Upper lobe of left lung (tissue), 6 donors: ENCODE data around the gene ADAM19. TPM values are rescaled to one million over a fixed set of nuclear protein-coding genes. Genes with fewer than 3 reads are reported as not detected.

Experiments
- ATAC-seq, 2 donors: fragments of 200-7000 bp; cut with Tn5 transposase; one replicate each; pipeline ENCODE4 v1.9.1; 2022; ENCODE audit warnings: mild to moderate bottlenecking in 2 of 2, moderate library complexity in 2 of 2; ENCODE audit not compliant: low FRiP score in 2 of 2
- DNase-seq, 2 donors: peaks; one replicate each; pipeline ENCODE4 v3.0.0-alpha.2; 2019 to 2020
- H3K27ac ChIP-seq, 4 donors: fragments of 200-600 bp; sonication (generic); one replicate each; pipeline ENCODE4 v1.5.1; 2016 to 2019
- H3K27me3 ChIP-seq, 4 donors: fragments of 200-600 bp; sonication (generic); one replicate each; pipeline ENCODE4 v1.5.1; 2017 to 2019
- H3K36me3 ChIP-seq, 4 donors: fragments of 200-600 bp; sonication (generic); one replicate each; pipeline ENCODE4 v1.5.1; 2016 to 2019
- H3K4me1 ChIP-seq, 4 donors: fragments of 200-600 bp; sonication (generic); one replicate each; pipeline ENCODE4 v1.5.1; 2018 to 2019
- H3K4me3 ChIP-seq, 4 donors: fragments of 200-600 bp; sonication (generic); one replicate each; pipeline ENCODE4 v1.5.1; 2017 to 2019; ENCODE audit warnings: mild to moderate bottlenecking in 2 of 4, moderate library complexity in 1 of 4
- H3K9me3 ChIP-seq, 4 donors: fragments of 200-600 bp; sonication (generic); one replicate each; pipeline ENCODE4 v1.5.1; 2018 to 2019
- CTCF ChIP-seq, 6 experiments: fragments of 450-650 bp in 4 of 6; fragments of 200-600 bp in 2 of 6; sonication (generic) in 2 of 6; IDR thresholded peaks; one replicate each; pipeline ENCODE4 v1.5.1; 2016 to 2019; ENCODE audit warnings: antibody characterized with exemption in 6 of 6
- EP300 ChIP-seq, 4 donors: sonication (generic); formaldehyde crosslinking; IDR thresholded peaks; one replicate each; pipeline ENCODE4 v1.5.1; 2017; ENCODE audit warnings: antibody characterized with exemption in 4 of 4, control low read depth in 2 of 4
- POLR2A ChIP-seq, 4 donors: fragments of 450-650 bp; IDR thresholded peaks; one replicate each; pipeline ENCODE4 v1.5.1; 2016 to 2017; ENCODE audit warnings: antibody characterized with exemption in 4 of 4, mild to moderate bottlenecking in 2 of 4
- POLR2AphosphoS5 ChIP-seq, 2 donors: sonication (generic); formaldehyde crosslinking; IDR thresholded peaks; one replicate each; pipeline ENCODE4 v1.5.1; 2017; ENCODE audit warnings: antibody characterized with exemption in 2 of 2
- WGBS, 2 donors: methylation state at CpG; one replicate each; pipeline ENCODE4 v1.1.5; 2017 to 2018; 5-methylcytosine and 5-hydroxymethylcytosine counted together
- total RNA-seq, 6 donors: library from RNA; depleted of rRNA in 4 of 6; stranded (reverse); fragments of >200 nt in 4 of 6; gene quantifications; one replicate each; pipeline versions ENCODE4 v1.1.0 to v1.2.1, GENCODE V29; 2016 to 2021
- donor health status: DM: no; HTN: no; CAD: no; lungs with moderate emphysema.
- donor health status: DM: no; HTN: yes; CAD: no; lungs with severe emphysema.

Gene ADAM19
- total RNA-seq, 6 donors from 2014 or later: 5.5 to 17.0 (median 7.1) TPM

DNA sequence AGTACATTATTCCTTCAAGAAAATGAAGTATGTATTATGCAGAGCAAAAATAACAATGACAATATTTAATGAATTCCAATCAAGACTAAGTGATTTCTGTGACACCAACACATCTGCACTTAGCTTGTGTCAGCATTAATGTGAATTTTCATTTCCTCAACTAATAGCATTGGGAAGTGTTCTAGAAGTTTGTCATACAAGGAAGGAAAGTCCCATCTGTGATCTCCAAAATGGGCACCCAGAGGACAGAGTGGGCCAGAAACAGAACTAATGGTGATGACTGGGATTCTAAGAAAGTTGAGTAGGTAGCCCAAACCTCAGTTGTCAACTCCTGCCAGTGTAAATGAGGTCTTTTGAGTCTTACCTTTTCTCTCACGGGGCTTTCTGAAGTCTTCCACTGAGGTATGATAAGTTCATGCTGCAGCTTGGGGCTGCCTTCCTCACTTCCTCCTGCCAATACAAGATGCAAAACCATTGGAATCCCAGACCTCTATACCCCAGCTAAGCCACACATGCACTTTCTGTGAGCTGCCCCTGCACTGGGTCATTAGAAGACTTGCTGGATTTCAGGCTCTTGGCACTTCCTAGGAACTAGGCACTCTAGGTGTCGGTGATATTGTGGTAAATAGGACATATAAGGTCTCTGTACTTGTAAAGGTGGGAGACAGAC, 4.9 kb downstream of the ADAM19 start:
- WGBS, 2 donors: 82 to 86% methylated on average over 2 of the region's 2 CpGs
- peaks cover 14 to 33% (median 30%) of the 10 kb centered on the region in 4 donors for H3K4me1 ChIP-seq
- peaks cover 0 to 10% (median 3%) of the 10 kb centered on the region in 4 donors for H3K27me3 ChIP-seq

DNA sequence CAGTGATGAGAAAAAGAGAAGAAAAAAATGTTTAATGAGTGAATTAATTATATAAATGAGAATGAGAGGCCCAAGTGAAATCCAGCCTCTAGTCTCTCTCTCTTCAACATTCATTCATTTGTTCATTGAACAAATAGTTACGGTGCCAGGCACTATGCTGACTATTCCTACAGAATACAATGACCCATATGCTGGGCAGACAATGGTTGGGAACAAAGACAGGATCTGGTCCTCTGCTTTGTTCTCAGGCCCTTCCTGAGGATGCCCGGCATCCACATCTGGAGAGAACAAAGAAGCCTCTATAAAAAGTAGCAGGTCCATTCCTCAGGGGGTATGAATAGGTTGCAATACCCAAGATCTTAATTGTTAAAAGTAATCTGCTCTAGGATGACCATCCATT, 6.9 kb downstream of the ADAM19 start:
- DNase-seq: no peak
- WGBS, 2 donors: 72 to 74% methylated on average over 2 of the region's 2 CpGs
- peaks cover 17 to 33% (median 24%) of the 10 kb centered on the region in 4 donors for H3K4me1 ChIP-seq
- H3K27me3 ChIP-seq: no peaks in the 10 kb centered on the region
- TF ChIP-seq POLR2A (IDR thresholded peaks at IDR 0.05) (no peak), POLR2AphosphoS5 (IDR thresholded peaks at IDR 0.05) (no peak), CTCF (IDR thresholded peaks at IDR 0.05) (no peak), EP300 (IDR thresholded peaks at IDR 0.05) (no peak)
- no peak overlapping the region for H3K4me3 ChIP-seq
- H3K9me3 ChIP-seq: no peaks in the 10 kb centered on the region
- H3K27ac ChIP-seq: peak overlapping the region in 1 of 4 donors; percentile 68
- H3K36me3 ChIP-seq: peaks cover 0 to 5% (median 0%) of the 10 kb centered on the region in 4 donors
- no peak for ATAC-seq

More for the DNA sequence above, 4.9 kb downstream of the ADAM19 start:
- H3K4me3 ChIP-seq: no peak overlapping the region
- H3K9me3 ChIP-seq: no peaks in the 10 kb centered on the region
- peaks cover 0 to 5% (median 0%) of the 10 kb centered on the region in 4 donors for H3K36me3 ChIP-seq
- peak overlapping the region; percentile 35 to 68 (median 48) for H3K27ac ChIP-seq
- ATAC-seq (no peak), DNase-seq (no peak)
- TF ChIP-seq POLR2A (IDR thresholded peaks at IDR 0.05) (no peak), CTCF (IDR thresholded peaks at IDR 0.05) (no peak), EP300 (IDR thresholded peaks at IDR 0.05) (no peak), POLR2AphosphoS5 (IDR thresholded peaks at IDR 0.05) (no peak)

- Histone ChIP-seq H3K4me1 (peaks cover 22 to 33% (median 24%) of the 10 kb centered on the region in 4 donors), H3K4me3 (no peak overlapping the region), H3K9me3 (no peaks in the 10 kb centered on the region), H3K27me3 (no peaks in the 10 kb centered on the region), H3K36me3 (peaks cover 0 to 5% (median 0%) of the 10 kb centered on the region in 4 donors), H3K27ac (peak overlapping the region in 1 of 4 donors; percentile 68)
- no peak for ATAC-seq
- no peak for DNase-seq
- 87 to 97% methylated on average over 4 of the region's 4 CpGs for WGBS, 2 donors
- no peak for TF ChIP-seq POLR2A (IDR thresholded peaks at IDR 0.05)
- TF ChIP-seq POLR2AphosphoS5 (IDR thresholded peaks at IDR 0.05): no peak
- TF ChIP-seq CTCF (IDR thresholded peaks at IDR 0.05): no peak
- no peak for TF ChIP-seq EP300 (IDR thresholded peaks at IDR 0.05)
Observed at GRCh38 chr5:157568222-157568621, 7.4 kb downstream of the ADAM19 start.

DNA sequence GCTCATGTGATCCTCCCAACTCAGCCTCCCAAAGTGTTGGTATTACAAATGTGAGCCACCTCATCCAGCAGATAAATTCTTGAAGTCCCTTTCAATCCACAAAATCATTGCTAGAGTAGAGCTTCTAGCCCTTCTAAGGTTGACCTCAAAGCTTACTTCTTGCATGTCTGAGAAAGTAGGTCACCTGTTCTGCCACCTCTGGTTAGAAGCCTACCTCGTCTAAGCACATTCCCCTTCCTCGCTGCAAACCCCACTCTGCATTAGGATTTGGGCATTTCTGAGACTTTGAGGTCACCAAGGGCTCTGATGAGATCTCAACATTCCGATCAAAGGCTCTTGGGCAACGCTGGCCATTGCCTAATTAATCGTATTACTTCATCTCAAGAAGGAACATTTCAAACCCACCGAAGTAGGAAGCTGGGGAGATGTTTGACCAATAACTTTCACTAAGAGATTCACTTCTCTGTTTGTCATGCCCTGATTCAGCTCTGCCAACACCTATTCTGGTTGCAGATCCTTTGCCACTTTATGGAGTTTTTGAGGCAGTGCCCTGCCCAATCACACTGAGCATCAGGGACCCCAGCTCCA, 8.6 kb downstream of the ADAM19 start:
- peaks cover 29 to 36% (median 34%) of the 10 kb centered on the region in 4 donors for H3K4me1 ChIP-seq
- DNase-seq: peak in 1 of 2 donors; percentile 55
- no peaks in the 10 kb centered on the region for H3K27me3 ChIP-seq
- H3K4me3 ChIP-seq: no peak overlapping the region
- TF ChIP-seq EP300 (IDR thresholded peaks at IDR 0.05) (peak in 1 of 4 donors; percentile 41), CTCF (IDR thresholded peaks at IDR 0.05) (no peak), POLR2AphosphoS5 (IDR thresholded peaks at IDR 0.05) (peak; percentile 33 to 73)
- ATAC-seq: peak in 1 of 2 donors; percentile 37
- no peaks in the 10 kb centered on the region for H3K9me3 ChIP-seq
- WGBS, 2 donors: 62 to 69% methylated on average over 6 of the region's 6 CpGs
- peak overlapping the region in 2 of 4 donors; percentile 53 to 68 for H3K27ac ChIP-seq
- peaks cover 0 to 5% (median 0%) of the 10 kb centered on the region in 4 donors for H3K36me3 ChIP-seq
